Stimulated activated CD8-positive, alpha-beta memory T cell treated with anti-CD3 and anti-CD28 coated beads, Interleukin-4, amount 100 ng/mL, for 48 hours (primary cell): ENCODE data around the gene POC1A.

ENCODE experiments used
- DNase-seq: peaks from one replicate; pipeline ENCODE4 v3.0.0-alpha.2; 2020

The POC1A gene

DNA sequence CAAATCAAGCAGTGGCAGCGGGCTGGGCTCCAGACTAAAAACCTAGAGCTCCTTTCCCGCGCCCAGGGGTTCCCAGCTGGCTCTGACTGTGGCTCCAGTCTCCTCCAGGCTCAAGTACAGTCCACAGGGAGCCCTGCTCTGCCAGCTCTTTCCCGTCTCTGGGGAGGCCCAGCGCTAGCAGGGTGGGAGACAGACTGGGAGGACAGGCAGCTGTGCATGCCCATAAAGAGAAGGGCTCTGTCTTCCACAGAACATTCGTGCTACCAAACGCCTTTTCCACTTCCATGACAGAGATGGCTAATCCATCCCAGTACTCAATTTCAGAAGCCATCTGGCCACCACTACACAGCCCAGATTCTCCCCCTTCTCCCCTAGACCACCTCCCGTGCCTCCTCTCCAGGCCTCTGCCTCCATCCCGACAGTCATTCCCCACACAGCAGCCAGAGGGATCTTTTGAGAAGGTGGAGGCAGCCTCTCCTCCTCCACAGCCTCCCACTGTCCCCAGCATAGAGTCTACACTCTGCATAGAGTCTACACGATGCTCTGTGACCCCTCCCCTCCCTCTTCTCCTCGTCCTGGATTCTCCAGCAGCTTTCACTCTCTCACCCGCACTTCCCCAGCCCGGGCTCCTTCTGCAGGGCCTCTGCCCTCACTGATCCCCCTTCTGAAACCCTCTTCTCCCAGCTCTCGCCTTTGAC, 91.0 kb downstream of the POC1A start:
- DNase-seq = no peak

DNA sequence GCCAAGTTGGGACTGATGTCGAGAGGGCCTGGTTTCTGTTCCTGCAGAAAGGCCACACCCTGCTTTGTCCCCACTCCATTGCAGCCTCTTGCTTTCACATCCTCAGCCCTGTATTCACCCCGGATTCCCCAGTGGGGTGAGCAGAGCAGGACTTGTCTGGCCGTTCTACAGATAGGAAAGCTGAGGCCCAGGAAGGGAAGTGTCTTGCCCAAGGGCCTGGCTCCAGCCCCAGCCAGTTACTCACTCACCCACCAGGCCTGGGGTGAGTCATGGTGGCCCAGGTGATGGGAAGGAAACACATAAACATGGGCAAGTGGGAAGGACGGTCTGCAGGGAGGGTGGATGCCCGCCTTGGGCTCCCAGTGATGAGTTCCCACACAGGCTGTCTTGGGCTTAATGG, 91.7 kb downstream of the POC1A start:
- DNase-seq = no peak

DNA sequence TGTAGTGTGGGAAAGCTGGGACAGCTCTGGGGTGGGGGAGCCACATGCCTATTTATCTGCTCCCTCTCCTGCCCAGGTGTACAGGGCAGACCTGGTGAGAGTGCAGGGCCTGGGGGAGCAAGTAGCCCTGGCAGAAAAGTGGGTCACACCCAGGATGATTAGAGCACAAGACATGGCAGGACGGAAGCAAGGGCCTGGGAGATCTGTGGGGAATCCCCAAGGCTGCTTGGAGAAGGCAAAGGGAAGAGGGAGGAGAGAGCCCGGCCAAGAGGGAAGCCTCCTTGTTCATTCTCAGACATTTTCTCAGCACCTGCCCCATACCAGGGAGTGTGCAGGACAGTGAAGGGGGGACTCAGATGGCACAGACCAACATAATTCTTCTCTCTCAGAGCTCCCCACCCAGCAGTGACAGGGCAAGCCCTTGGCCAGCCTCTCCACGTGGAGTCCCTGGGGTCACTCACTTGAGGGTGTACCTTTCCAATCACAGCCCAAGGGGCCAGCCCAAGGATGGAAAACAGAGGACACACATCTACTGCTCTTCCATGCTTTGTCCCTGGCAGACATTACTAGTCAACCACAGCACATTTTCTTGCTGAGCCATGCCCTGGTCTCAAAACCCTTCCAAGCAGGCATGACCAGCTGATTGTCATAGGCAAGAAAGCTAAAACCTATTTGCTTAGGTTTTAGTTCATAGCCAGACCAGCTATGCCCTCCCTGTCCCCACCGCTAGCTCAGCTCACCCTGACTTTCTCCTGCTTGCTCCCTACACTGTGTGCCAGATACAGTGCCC, 92.9 kb downstream of the POC1A start:
- no peak for DNase-seq

DNA sequence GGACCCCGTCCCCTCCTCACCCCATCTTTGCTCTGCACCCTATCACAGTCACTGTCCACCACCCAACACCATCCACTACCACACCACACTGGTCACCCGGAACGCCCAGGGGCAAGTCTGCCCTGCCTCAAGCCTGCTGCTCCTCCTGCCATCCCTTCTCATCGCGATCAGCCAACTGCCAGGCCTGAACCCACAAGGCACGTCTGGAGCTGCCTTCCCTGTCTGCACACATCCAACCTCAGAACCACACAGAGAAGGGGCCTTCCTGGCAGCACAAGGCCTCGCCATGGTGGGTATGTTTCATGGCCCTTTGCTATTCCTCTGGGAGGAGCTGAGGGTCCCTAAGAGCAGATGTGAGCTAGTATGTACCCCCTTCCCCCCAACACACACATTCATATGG, 94.4 kb downstream of the POC1A start:
- DNase-seq = no peak

DNA sequence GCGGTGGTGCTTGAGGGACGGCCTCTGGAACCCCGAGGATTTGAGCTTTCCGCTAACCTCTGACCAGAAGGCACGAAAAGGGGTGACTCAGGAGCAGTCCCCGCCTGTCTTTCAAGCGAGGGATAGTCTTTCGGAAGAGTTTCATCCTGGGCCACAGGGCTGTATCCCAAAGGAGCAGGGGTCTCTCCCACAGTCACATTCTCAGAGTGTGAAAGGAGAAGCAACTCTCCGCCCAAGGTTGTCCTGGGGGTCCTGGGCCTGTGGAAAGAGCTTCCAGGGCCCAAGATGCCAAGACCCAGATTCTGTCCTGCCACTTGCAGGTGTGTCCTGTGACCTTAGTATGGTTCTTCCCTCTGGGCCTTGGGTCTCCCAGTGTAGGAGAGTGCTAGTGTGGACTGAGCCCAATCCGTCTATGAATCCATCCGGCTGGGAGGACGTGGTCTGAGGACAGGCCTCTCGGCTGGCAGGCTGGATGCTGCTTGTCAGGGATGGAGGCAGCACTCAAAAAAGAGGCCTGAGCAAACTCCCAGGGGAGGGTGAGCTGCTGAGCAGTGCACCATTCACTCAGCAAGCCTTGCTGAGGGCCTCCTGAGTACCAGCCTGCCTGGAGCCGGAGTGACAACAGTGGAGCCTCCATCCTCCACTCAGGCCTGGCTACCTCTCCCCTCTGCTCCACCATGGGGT, 96.3 kb downstream of the POC1A start:
- DNase-seq = no peak

DNA sequence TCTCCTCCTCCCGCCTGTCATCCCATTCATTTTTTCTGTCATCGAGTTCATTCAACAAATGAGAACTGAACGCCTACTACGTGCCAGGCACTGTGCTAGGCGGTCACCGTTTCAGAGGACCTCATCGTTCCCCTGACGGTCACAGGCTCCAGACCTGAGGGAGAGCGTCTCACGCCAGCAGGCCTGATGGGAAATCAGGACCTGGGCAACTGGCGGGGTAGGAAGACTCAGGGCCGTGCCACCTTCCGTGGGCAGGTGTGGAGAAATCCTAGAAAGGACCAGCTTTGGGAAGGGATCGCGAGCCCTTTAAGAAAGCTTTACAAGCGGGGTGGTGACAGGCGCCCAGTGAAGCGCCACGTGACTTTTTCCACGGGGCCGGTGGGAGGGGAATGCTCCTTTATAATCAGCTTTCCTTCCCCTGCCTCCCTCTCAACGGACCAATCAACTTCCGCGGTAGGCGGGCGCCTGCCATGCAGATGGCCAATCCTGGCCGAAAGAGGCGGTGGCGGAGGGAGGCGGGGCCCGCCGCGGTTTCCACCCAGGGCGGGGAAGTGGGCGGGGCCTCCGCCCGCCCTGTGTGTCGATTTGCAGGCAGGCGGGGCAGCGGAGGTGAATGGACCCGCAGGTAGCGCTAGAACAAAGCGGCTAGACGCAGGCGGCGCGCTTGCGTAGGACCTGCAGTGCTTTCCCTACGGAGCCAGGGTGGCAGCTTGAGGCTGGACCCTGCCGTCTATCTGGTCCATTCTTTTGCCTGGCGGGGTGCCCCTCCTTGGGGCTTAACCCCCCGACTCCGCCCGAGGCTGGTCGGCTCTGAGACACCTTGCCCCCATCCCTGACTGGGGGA, 97.0 kb downstream of the POC1A start:
- peak; percentile 99 for DNase-seq

DNA sequence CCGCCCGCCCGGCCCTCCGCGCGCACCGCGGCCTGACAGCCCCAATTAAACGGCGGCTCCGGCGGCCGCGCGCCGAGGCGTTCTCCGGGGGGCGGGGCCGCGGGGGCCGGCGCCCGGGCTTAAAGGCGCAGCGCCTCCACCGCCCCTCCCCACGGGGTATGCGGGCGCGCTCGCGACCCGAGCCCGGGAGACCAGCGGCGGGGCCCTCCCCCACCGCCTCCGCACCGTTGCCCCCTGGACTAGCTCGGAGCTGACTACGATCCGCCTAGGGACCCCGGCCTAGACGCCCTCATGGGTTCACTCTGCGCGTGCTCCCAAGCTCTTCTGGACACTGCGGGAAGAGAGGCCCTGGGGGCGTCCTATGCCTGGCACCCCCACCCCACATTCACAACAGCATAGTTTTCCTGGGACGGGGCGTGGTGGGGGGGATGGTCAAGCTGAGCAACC, 97.7 kb downstream of the POC1A start, which contains the start of gene DUSP7:
TSS of gene DUSP7 (minus strand) at position 51 of the 447 bp plus-strand sequence. CDS start 205 bp downstream, outside the sequence.
- DNase-seq = peak; percentile 78

DNA sequence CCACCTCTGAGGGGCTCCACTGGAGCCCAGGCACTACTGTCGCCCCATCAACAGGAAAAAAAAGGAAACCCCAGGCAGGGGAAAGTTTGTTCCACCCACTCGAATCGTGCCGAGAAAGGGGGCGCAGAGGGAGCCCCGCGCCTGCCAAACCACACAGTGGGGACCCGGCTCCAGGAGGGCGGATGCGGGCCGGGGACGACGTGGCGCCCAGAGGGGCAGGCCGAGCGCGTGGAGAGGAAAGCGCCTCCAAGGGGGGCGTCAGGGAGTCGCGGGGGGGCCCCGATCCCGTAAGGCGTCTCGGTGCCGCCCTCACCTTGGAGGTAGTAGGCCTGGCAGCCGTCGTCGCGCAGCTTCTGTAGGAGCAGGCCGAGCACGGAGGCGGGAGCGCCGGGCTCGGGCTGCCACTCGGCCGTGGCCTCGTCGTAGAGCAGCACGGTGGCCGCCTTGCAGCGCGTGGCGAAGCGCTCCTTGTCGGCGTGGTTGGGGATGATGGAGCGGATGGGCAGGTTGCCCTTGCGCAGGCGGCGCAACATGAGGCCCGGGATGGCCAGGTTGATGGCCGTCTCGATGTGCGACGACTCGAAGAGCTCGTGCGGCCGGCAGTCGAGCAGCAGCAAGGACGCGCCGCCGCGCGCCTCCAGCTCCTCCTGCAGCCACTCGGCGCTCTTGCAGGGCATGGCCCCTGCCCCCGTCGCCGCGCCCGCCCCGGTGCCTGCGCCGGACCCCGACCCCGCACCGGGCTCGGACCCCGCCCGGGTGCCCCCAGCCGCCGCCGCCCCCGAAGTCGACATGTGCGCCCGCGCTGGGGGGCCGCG, 98.5 kb downstream of the POC1A start:
- DNase-seq = peak; percentile 57

DNA sequence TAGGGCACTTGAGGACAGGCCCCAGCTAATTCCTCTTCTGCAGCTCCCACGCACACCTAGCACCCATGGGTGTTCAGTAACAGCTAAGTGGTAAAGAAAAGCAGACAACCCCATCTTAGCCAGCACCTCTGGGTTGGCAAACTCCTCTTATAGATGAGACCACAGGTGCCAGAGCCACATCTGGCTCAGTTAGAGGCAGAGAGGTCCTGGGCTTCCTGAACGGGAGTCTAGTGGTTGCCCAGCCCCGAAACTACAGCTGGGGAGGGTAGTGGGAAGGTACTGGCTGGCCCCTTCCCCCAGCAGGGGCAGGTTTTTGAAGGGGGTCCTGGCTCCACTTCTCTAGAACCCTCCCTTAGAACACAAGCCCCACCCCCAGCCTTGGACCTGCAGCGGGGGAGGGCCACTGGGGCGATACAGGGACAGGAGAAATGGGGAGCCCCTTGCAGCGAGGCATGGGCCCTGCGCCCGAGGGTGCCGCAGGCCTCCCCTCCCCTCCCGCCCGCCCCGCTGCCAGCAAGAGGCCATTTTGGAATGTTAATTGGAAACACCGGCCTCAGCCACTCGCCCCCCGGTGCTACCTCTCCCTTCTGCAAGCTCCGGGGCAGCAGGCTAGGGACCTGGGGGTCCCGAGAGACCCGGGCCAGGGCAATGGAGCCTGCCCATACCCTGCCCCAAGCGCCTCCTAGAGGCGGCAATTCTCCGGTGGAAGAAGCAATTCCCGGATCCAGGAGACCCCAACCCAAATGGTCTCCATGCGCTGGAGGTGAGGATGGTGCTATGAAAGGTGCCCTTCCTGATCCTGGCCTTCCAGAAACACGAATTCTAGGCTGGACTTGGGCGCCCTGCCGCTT, 99.3 kb downstream of the POC1A start:
- peak; percentile 49 for DNase-seq

DNA sequence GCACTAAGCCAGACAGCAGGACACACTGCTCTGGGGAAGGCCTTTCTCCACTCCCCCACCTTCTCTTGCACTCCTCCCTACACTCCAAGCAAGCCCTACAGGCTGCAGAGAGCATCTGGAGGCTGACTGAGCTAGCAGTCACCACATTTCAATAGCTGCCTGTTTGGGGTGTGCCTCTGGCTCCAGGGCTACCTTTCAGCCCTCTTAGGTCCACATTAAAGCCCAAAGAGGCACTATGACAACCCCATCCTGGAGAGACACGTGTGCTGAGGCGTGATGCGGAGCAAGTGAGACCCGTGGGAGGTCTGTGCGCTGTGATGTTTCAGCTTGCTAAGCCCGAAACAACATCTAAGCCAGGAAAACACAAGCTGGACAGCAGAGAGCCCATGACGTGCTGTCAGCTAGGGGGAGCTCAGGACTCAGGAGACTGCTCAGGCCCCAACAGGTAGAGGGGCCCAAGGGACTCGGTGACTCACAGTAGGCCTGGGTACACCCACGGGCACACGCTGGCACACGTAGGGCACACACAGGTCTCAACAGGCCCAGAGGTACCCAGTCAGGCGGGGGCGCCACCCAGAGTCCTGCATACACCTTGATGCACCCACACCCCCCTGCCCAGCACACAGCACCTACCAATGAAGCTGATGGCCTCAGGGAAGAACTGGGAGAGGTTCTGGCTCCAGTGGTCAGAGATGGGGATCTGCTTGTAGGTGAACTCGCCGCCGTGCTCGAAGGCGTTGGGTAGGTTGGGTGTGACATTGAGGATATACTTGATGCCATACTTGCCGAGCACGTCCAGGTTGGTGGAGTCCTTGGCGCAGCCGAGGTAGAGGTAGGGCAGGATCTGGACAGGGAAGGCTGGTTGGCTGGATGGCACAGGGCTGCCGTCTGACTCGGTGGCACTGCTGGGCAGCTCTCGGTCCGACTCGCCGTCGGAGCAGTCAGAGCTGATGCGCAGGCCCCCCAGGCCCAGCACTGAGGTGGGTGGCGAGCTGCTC, 100.6 kb downstream of the POC1A start:
- DNase-seq = peak; percentile 64

DNA sequence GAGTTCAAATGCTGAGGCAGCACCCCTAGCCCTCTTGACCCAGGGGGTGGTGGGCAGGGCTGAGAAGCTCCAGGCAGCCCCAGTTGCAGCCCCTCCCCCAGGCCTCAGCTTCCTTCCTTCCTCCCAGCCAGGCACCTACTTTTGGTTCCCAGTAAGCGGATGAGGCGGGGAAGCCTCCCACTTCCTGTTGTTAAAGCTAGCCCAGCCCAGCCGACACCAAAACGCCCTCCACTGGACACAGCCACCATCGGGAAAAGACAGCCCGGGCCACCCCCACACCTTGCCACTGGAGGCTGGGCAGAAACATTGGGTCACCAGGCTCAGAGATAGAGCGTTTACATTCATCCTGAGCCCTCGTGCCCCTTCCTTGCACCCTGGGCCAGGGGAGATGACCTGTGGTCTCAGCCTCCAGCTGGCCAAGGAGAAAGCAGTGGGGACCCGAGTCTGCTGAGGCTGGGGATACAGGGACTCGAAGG, 101.4 kb downstream of the POC1A start:
- DNase-seq = peak; percentile 63

DNA sequence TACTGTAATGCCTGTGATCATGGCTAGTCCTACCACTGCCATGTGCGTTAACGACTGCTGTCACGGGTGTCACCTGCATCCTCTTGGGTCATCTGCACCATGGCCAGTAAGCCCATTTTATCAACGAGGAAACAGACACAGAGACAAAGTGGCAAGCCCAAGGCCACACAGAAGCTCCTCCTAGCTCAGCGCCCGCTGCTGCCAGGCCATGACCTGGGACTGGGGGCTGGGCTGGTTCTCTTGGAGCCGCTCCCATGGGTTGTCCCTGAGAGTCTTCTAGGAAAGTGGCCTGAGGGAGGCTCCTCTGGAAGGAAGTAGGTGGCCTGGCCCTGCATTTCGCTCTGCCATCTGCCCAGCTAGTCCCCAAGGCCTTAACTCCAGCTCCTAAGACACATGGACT, 102.8 kb downstream of the POC1A start:
- no peak for DNase-seq

DNA sequence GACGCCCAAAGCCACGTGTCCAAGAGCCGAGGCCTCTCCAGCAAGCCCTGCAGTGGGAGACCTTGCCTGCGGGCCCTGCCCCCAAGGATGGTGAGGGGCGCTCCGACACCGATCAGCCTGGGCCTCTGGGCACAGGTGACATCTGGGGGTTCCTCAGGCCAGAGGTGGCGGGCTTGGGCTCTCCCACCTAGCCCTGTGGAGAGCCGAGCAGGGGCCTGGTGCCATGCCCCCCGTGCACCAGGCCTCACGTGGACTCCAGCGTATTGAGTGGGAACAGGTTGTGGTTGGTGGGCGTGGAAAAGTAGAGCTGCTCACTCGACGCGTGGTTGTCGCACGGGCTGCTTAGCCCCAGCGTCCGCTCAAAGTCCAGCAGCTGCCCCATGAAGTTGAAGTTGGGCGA, 103.7 kb downstream of the POC1A start:
- DNase-seq = no peak

DNA sequence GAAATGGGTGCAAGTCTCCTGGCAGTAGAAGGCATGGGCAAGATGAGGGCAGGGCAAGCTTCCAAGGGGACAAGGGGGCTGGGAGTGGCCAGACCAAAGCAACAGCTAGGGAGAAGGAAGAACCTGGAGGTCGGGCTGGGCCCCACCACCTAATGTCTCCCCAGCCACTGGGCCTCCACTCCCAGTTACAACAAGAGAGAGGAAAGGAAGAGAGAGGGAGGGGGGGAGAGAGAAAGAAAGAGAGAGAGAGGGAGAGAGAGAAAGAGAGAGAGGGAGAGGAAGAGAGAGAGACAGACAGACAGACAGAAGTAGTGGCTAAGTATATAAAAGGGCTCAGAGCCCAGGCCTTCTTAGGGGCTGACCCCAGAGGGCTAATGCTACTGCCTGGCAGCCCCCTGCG, 104.7 kb downstream of the POC1A start:
- no peak for DNase-seq

DNA sequence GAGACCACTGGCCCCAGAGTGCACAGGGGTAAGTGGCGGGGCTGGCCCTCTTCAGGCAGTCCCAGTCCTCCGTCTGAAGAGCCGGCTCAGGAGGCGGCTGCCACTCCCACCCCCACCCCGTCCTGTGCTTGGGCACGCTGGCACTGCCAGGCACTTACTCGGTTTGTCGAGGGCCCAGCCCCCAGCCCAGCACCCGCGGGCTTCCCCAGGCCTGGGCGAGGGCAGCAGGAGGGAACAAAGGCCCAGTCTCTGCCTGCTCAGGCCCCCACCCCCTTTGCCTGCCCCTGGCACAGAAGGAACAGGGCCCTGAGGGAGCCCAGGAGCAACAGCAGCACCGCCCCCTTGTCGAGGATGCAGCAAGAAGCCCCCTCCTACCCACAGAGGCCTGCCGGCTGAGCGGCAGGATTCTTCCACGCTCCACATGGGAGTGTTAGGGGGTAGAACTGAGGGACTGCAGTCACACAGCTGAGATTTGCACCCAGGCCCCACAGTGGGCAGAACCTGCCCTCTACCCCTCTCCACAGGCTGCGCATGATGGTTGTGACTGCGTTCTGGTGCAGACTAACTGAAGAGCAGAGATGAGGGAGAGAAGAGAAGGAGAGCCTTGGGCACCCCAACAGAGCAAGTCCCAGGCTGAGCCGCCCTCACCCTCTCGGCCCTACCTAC, 106.8 kb downstream of the POC1A start:
- DNase-seq = no peak

DNA sequence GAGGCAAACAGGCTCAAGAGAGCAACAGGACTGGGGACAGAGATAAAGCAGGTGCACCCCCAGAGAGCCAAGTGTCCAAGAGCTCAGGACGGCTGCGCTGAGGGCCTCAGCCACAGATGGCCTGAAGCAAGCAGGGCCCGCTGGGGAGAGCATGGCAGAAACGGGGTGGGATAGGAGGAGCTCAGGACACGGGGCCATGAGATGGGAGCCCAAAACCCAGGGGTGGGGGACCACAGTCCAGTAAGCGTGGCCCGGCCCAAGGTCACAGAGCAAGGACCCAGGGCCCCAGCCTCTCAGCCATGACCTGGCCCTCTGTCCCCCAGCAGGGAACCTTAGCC, 107.4 kb downstream of the POC1A start:
- no peak for DNase-seq

DNA sequence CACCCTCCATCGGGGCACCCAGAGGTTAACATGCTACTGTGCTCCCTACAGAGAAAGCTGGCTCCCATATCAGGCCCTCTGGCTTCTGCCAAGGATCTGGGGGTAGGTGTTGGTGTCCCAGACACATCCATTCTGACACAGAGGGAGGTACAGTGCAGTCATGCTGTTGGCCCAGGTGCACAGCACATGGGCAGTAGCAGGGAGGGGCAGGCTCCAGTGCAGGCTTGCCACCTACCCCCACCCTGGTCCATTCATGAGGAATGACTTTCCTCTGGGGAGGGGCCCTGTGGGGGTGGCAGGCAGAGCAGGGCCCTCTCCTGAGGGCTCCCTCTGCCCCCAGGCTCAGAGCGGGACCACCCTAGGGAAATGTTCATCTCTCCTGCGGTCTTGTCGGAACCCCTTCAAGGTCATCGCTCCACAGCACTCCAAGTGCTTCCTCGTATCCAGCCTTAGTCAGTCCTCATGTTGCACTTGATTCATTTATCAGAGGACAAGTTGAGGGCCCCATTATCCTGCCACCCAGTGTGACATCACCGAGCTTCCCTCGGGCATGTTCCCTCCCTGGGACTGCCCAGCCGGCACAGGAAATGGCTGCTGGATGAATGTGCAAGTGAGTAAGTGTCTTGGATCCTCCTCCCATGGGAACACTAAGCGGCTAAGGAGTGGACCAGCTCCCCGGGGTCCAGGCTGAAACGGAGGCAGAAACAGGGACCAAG, 107.9 kb downstream of the POC1A start:
- no peak for DNase-seq
